Non-pigmented ciliary epithelial cell (primary cell): ENCODE data around the gene MAP2K3.
"Not testable (repeated sequence)": the region's sequence is repeated elsewhere in the genome, so short reads cannot be mapped to it uniquely, and the experiment has no call there.

Source experiments
- DNase-seq: peaks from one replicate; pipeline ENCODE4 v3.0.0-alpha.2; 2010; ENCODE audit warnings: low read depth

MAP2K3 gene

GRCh38 chr17:21296097-21297025 is 11.8 kb downstream of the MAP2K3 start:
- DNase-seq, result no peak

GRCh38 chr17:21297026-21297520 is 12.6 kb downstream of the MAP2K3 start:
- DNase-seq, result no peak

- no peak for DNase-seq
Observed at GRCh38 chr17:21297597-21297996, 13.1 kb downstream of the MAP2K3 start.

GRCh38 chr17:21298056-21298982 is 13.8 kb downstream of the MAP2K3 start:
- no peak for DNase-seq

- no peak for DNase-seq
Observed at GRCh38 chr17:21298983-21299519, 14.5 kb downstream of the MAP2K3 start.

- no peak for DNase-seq
Observed at GRCh38 chr17:21299981-21300600, 15.6 kb downstream of the MAP2K3 start.

- DNase-seq, result no peak
Observed at GRCh38 chr17:21300601-21301571, 16.4 kb downstream of the MAP2K3 start.

- no peak for DNase-seq
Observed at GRCh38 chr17:21301593-21302550, 17.4 kb downstream of the MAP2K3 start.

GRCh38 chr17:21302711-21303425 is 18.4 kb downstream of the MAP2K3 start:
- DNase-seq, result no peak

- no peak for DNase-seq
Observed at GRCh38 chr17:21303441-21304065, 19.0 kb downstream of the MAP2K3 start.

GRCh38 chr17:21304091-21304490 is 19.6 kb downstream of the MAP2K3 start:
- DNase-seq, result no peak

GRCh38 chr17:21304551-21305151 is 20.1 kb downstream of the MAP2K3 start:
- not testable (repeated sequence) for DNase-seq

- not testable (repeated sequence) for DNase-seq
Observed at GRCh38 chr17:21305431-21306180, 21.1 kb downstream of the MAP2K3 start.

- not testable (repeated sequence) for DNase-seq
Observed at GRCh38 chr17:21306611-21307272, 22.2 kb downstream of the MAP2K3 start.

GRCh38 chr17:21307273-21307625 is 22.7 kb downstream of the MAP2K3 start:
- not testable (repeated sequence) for DNase-seq

- DNase-seq, result not testable (repeated sequence)
Observed at GRCh38 chr17:21308931-21309381, 24.4 kb downstream of the MAP2K3 start.
